ENCODE results near the gene COLEC12.
"Not testable (repeated sequence)": the region's sequence is repeated elsewhere in the genome, so short reads cannot be mapped to it uniquely, and the experiment has no call there.

The COLEC12 gene

GRCh38 chr18:292271-292670 lies 208.2 kb downstream of the COLEC12 start:
- TF ChIP-seq, protein P1, sequence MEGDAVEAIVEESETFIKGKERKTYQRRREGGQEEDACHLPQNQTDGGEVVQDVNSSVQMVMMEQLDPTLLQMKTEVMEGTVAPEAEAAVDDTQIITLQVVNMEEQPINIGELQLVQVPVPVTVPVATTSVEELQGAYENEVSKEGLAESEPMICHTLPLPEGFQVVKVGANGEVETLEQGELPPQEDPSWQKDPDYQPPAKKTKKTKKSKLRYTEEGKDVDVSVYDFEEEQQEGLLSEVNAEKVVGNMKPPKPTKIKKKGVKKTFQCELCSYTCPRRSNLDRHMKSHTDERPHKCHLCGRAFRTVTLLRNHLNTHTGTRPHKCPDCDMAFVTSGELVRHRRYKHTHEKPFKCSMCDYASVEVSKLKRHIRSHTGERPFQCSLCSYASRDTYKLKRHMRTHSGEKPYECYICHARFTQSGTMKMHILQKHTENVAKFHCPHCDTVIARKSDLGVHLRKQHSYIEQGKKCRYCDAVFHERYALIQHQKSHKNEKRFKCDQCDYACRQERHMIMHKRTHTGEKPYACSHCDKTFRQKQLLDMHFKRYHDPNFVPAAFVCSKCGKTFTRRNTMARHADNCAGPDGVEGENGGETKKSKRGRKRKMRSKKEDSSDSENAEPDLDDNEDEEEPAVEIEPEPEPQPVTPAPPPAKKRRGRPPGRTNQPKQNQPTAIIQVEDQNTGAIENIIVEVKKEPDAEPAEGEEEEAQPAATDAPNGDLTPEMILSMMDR (conservative IDR thresholded peaks at IDR 0.05; ENCODE audit: low read depth, low read length), result peak; percentile 49
- no peak for DNase-seq (ENCODE audit: low read depth)
- no peak overlapping the region for H3K4me3 ChIP-seq (ENCODE audit: low read length)

DNA sequence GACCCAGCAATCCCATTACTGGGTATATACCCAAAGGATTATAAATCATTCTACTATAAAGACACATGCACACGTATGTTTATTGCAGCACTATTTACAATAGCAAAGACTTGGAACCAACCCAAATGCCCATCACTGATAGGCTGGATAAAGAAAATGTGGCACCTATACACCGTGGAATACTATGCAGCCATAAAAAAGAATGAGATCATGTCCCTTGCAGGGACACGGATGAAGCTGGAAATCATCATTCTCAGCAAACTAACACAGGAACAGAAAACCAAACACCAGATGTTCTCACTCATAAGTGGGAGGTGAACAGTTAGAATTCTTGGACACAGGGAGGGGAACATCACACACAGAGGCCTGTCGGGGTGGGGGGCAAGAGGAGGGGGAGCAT lies 210.5 kb downstream of the COLEC12 start:
- H3K4me3 ChIP-seq (ENCODE audit: low read length); DNase-seq (ENCODE audit: low read depth): not testable (repeated sequence)

- DNase-seq (ENCODE audit: low read depth), result no peak
- H3K4me3 ChIP-seq (ENCODE audit: low read length), result no peak overlapping the region
- TF ChIP-seq, protein P1 (conservative IDR thresholded peaks at IDR 0.05; ENCODE audit: low read depth, low read length), result no peak
Observed at GRCh38 chr18:289026-289425, 211.5 kb downstream of the COLEC12 start.

GRCh38 chr18:286515-287310 lies 213.8 kb downstream of the COLEC12 start:
- H3K4me3 ChIP-seq (ENCODE audit: low read length), result no peak overlapping the region
- peak; percentile 3 for DNase-seq (ENCODE audit: low read depth)

DNA sequence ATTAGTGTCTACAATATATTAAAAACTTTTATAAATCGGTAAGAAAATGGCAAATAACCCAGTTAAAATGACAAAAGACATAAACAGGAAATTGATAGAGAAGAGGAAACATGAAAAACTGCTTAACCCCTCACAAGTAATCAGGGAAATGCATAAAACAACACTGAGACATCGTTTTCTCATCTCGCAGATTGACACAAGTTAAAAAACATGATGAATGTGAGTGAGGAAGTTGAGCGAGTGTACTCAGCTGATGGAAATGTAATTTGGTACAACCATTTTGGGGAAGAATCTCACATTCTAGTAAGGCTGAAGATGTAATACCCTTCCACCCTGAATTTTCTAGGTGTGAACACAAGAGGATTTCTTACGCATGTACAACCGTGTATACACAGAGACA lies 214.7 kb downstream of the COLEC12 start:
- no peak overlapping the region for H3K4me3 ChIP-seq (ENCODE audit: low read length)
- TF ChIP-seq, protein P1 (conservative IDR thresholded peaks at IDR 0.05; ENCODE audit: low read depth, low read length), result no peak
- DNase-seq (ENCODE audit: low read depth), result no peak

More at GRCh38 chr18:286515-287310, 213.8 kb downstream of the COLEC12 start:
- TF ChIP-seq, protein P1 (conservative IDR thresholded peaks at IDR 0.05; ENCODE audit: low read depth, low read length), result peak; percentile 63

GRCh38 chr18:275486-275885 lies 225.0 kb downstream of the COLEC12 start:
- TF ChIP-seq, protein P1 (conservative IDR thresholded peaks at IDR 0.05; ENCODE audit: low read depth, low read length), result no peak
- DNase-seq (ENCODE audit: low read depth), result no peak
- H3K4me3 ChIP-seq (ENCODE audit: low read length), result no peak overlapping the region

DNA sequence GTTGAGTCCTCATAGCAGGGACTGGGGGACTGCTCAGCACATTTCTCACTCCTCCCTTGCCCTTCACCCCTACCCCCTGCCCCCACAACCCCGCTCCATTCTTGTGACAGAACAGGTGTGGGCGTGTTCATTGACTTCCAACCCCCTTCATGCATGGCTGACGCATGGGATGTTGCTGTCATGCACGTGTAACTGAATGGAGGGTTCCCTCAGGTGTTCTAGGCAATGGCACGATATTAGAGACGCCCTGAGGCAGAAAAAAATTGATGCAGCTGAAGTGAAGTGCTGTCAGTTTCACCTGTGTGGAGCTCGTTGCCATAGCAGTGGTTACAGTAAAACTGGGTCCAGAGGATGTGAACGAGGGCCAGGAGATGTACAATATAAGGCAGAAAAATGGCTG lies 226.2 kb downstream of the COLEC12 start:
- H3K4me3 ChIP-seq (ENCODE audit: low read length), result no peak overlapping the region
- TF ChIP-seq, protein P1 (conservative IDR thresholded peaks at IDR 0.05; ENCODE audit: low read depth, low read length), result no peak
- DNase-seq (ENCODE audit: low read depth), result no peak

All from retinal pigment epithelial cell (primary cell).